ENCODE measurements around the gene ALDH18A1. TPM values are rescaled to one million over a fixed set of nuclear protein-coding genes. Genes with fewer than 3 reads are reported as not detected.

Gene ALDH18A1
- total and polyA plus RNA-seq, 2 donors (not counting 3 experiments of a cell fraction or from before 2014, with no cell fraction given) = 53.2 to 92.6 TPM

GRCh38 chr10:95648138-95648537, 8.4 kb downstream of the ALDH18A1 start:
- Histone ChIP-seq H3K4me3 (replicated peaks in 1 of 3; ENCODE audit: insufficient read depth in 1 of 3, low read depth in 1 of 3, low read length in 3 of 3) (no peak overlapping the region), H3K27ac (ENCODE audit: insufficient read depth, low read depth, low read length) (no peak overlapping the region), H3K4me1 (ENCODE audit: control insufficient read depth, extremely low read depth, insufficient read depth, low read length) (no peaks in the 10 kb centered on the region), H3K9ac (replicated peaks; ENCODE audit: extremely low read depth, insufficient read depth, low read length) (no peak overlapping the region), H3K27me3 (ENCODE audit: control insufficient read depth in 2 of 2, insufficient read depth in 2 of 2, low read length in 2 of 2) (no peaks in the 10 kb centered on the region), H3K9me3 (replicated peaks; ENCODE audit: control insufficient read depth, insufficient read depth, low read length) (no peaks in the 10 kb centered on the region), H3K36me3 (ENCODE audit: control insufficient read depth in 2 of 2, extremely low read depth in 1 of 2, insufficient read depth in 2 of 2, low read length in 2 of 2) (peaks cover 4 to 24% of the 10 kb centered on the region in 2 experiments), H3K4me2 (ENCODE audit: insufficient read depth, low read length) (no peak overlapping the region), H2AFZ (ENCODE audit: low read depth, low read length) (no peak overlapping the region), H3K79me2 (ENCODE audit: control insufficient read depth, insufficient read depth, low read length) (peaks cover 19% of the 10 kb centered on the region), H4K20me1 (replicated peaks; ENCODE audit: control insufficient read depth, extremely low read depth, insufficient read depth, low read length) (no peaks in the 10 kb centered on the region), H3K9me1 (replicated peaks; ENCODE audit: control insufficient read depth, extremely low read depth, insufficient read depth, low read length) (no peaks in the 10 kb centered on the region)
- DNase-seq (ENCODE audit: low read depth, low spot score) = no peak
- intact Hi-C loops (cut with micrococcal nuclease) = no loop called here
- ChIA-PET CTCF (interaction anchor here (1.1 to 1.5 kb wide), 2 partner anchors 11 to 217 kb away, joined by 3 to 4 read pairs; no protein-coding TSS in a partner anchor), POLR2A (no interaction called here)
- no peak for FAIRE-seq
- dilution Hi-C loops (cut with MboI; ENCODE audit: extremely low pct_ligation_motif_present, low sequenced_read_pairs) = no loop called here
- no peak for TF ChIP-seq GATA2 (IDR thresholded peaks at IDR 0.05; ENCODE audit: insufficient read depth, insufficient read length, low read depth, low read length)
- TF ChIP-seq MYC (IDR thresholded peaks at IDR 0.05; ENCODE audit: low read depth, low read length) = no peak
- no peak for TF ChIP-seq EZH2 (IDR thresholded peaks at IDR 0.05; ENCODE audit: borderline replicate concordance, low read depth, low read length, severe bottlenecking)
- TF ChIP-seq JUN (IDR thresholded peaks at IDR 0.05; ENCODE audit: borderline replicate concordance, insufficient read depth, insufficient read length, low read depth) = no peak
- no peak for TF ChIP-seq POLR2A (IDR thresholded peaks at IDR 0.05; ENCODE audit: low read depth, low read length)
- no peak for TF ChIP-seq POLR2AphosphoS5 (IDR thresholded peaks at IDR 0.05; ENCODE audit: insufficient read depth, low read depth, low read length)
- TF ChIP-seq FOS (IDR thresholded peaks at IDR 0.05; ENCODE audit: borderline replicate concordance, insufficient read depth, low read length) = no peak
- no peak for TF ChIP-seq CTCF (IDR thresholded peaks at IDR 0.05; ENCODE audit: extremely low read depth in 1 of 2, insufficient read depth in 1 of 2, low read depth in 1 of 2, low read length in 2 of 2)
- no peak for TF ChIP-seq MAX (IDR thresholded peaks at IDR 0.05; ENCODE audit: insufficient read depth, insufficient read length)
- BruUV-seq (replicated peaks) = no TSS peak
